Activated CD4-positive, alpha-beta memory T cell treated with anti-CD3 and anti-CD28 coated beads, Interleukin-2, amount 10 ng/mL, durations not matched to agents 7 days and 5 days (primary cell): ENCODE data around the gene RAB33A. TPM values are rescaled to one million over a fixed set of nuclear protein-coding genes. Genes with fewer than 3 reads are reported as not detected.

Source experiments
- CTCF ChIA-PET: fragments of 350-600 bp; sonication (Branson Sonifier 250); formaldehyde crosslinking; loops from one replicate; lab custom pipeline; 2021; ENCODE audit warnings: antibody characterized with exemption, inconsistent platforms; lab: Charles Lee
- POLR2A ChIA-PET: fragments of 350-600 bp; sonication (Branson Sonifier 250); formaldehyde crosslinking; loops from one replicate; lab custom pipeline; 2021; ENCODE audit warnings: antibody characterized with exemption; lab: Charles Lee
- DNase-seq: peaks from one replicate; pipeline ENCODE4 v3.0.0-alpha.2; 2020
- H3K27ac Mint-ChIP-seq: one replicate; pipeline ENCODE4 v1.8.0; 2021; ENCODE audit warnings: mild to moderate bottlenecking, mixed read lengths
- H3K27me3 Mint-ChIP-seq: one replicate; pipeline ENCODE4 v1.8.0; 2021; ENCODE audit warnings: mixed read lengths
- H3K36me3 Mint-ChIP-seq: one replicate; pipeline ENCODE4 v1.8.0; 2021; ENCODE audit warnings: low read depth, mixed read lengths
- H3K4me1 Mint-ChIP-seq: one replicate; pipeline ENCODE4 v1.8.0; 2021; ENCODE audit warnings: mixed read lengths
- H3K4me3 Mint-ChIP-seq: one replicate; pipeline ENCODE4 v1.8.0; 2021; ENCODE audit warnings: mild to moderate bottlenecking, mixed read lengths
- H3K9me3 Mint-ChIP-seq: one replicate; pipeline ENCODE4 v1.8.0; 2021; ENCODE audit warnings: mixed read lengths
- total RNA-seq, 2 experiments: library from RNA; stranded (reverse); gene quantifications; one replicate each; pipeline ENCODE4 v1.2.3, GENCODE V29; 2021

The RAB33A gene
- total RNA-seq, 2 experiments from 2014 or later: 37.0 to 38.8 TPM

GRCh38 chrX:130159776-130160175, 12.0 kb upstream of the RAB33A start:
- Mint-ChIP-seq H3K27me3 (no peaks in the 10 kb centered on the region), H3K4me3 (no peak overlapping the region), H3K9me3 (no peaks in the 10 kb centered on the region), H3K4me1 (peaks cover 35% of the 10 kb centered on the region), H3K36me3 (peaks cover 24% of the 10 kb centered on the region), H3K27ac (no peak overlapping the region)
- DNase-seq: no peak
- CTCF ChIA-PET: interaction anchor here (1.0 kb wide), 1 partner anchor 80 kb away, joined by 3 read pairs; no protein-coding TSS in a partner anchor
- POLR2A ChIA-PET: no interaction called here

- peaks cover 14% of the 10 kb centered on the region for H3K36me3 Mint-ChIP-seq
- no peak overlapping the region for H3K27ac Mint-ChIP-seq
- H3K9me3 Mint-ChIP-seq: no peaks in the 10 kb centered on the region
- H3K4me1 Mint-ChIP-seq: peaks cover 46% of the 10 kb centered on the region
- DNase-seq: no peak
- no peak overlapping the region for H3K4me3 Mint-ChIP-seq
- ChIA-PET POLR2A (interaction anchor here (1.0 to 1.6 kb wide), 4 partner anchors 9 to 53 kb away, joined by 3 to 4 read pairs (median 3); partner anchors contain the start of gene ELF4), CTCF (interaction anchor here (1.2 to 1.4 kb wide), 2 partner anchors 14 to 82 kb away, joined by 3 to 4 read pairs; no protein-coding TSS in a partner anchor)
- no peaks in the 10 kb centered on the region for H3K27me3 Mint-ChIP-seq
Measured at GRCh38 chrX:130162094-130162735, 9.5 kb upstream of the RAB33A start.

GRCh38 chrX:130163398-130163797, 8.4 kb upstream of the RAB33A start:
- H3K4me3 Mint-ChIP-seq: no peak overlapping the region
- DNase-seq: no peak
- peaks cover 17% of the 10 kb centered on the region for H3K36me3 Mint-ChIP-seq
- H3K4me1 Mint-ChIP-seq: peaks cover 49% of the 10 kb centered on the region
- no peaks in the 10 kb centered on the region for H3K27me3 Mint-ChIP-seq
- H3K27ac Mint-ChIP-seq: no peak overlapping the region
- POLR2A ChIA-PET: interaction anchor here (1.0 to 1.6 kb wide), 3 partner anchors 8 to 55 kb away, joined by 3 read pairs; partner anchors contain the start of gene ELF4
- CTCF ChIA-PET: no interaction called here
- H3K9me3 Mint-ChIP-seq: no peaks in the 10 kb centered on the region

GRCh38 chrX:130165181-130165702, 6.5 kb upstream of the RAB33A start:
- Mint-ChIP-seq H3K4me1 (peaks cover 44% of the 10 kb centered on the region), H3K27ac (peak overlapping the region; percentile 92), H3K4me3 (peak overlapping the region; percentile 82), H3K27me3 (no peaks in the 10 kb centered on the region), H3K9me3 (no peaks in the 10 kb centered on the region), H3K36me3 (peaks cover 12% of the 10 kb centered on the region)
- POLR2A ChIA-PET: interaction anchor here (0.7 to 2.8 kb wide), 14 partner anchors 9 to 83 kb away, joined by 3 to 11 read pairs (median 4); no protein-coding TSS in a partner anchor
- CTCF ChIA-PET: interaction anchor here (1.0 to 2.7 kb wide), 2 partner anchors 18 to 85 kb away, joined by 3 to 12 read pairs; no protein-coding TSS in a partner anchor
- no peak for DNase-seq

- peaks cover 11% of the 10 kb centered on the region for H3K36me3 Mint-ChIP-seq
- H3K4me3 Mint-ChIP-seq: peak within 1 kb of the TSS; percentile 82
- peaks cover 50% of the 10 kb centered on the region for H3K4me1 Mint-ChIP-seq
- H3K27ac Mint-ChIP-seq: peak within 1 kb of the TSS; percentile 92
- H3K9me3 Mint-ChIP-seq: no peaks in the 10 kb centered on the region
- ChIA-PET POLR2A (interaction anchor here (0.7 to 2.8 kb wide), 15 partner anchors 8 to 84 kb away, joined by 3 to 11 read pairs (median 4); no protein-coding TSS in a partner anchor), CTCF (interaction anchor here (1.0 to 2.7 kb wide), 4 partner anchors 10 to 86 kb away, joined by 3 to 12 read pairs (median 3); no protein-coding TSS in a partner anchor)
- peak; percentile 90 for DNase-seq
- H3K27me3 Mint-ChIP-seq: no peaks in the 10 kb centered on the region
Measured at GRCh38 chrX:130165703-130166502, 5.9 kb upstream of the RAB33A start, which contains the start of gene AIFM1. Gene AIFM1 (minus strand): TSS chrX:130165841. CDS start chrX:130165656, 185 bp downstream.

GRCh38 chrX:130166503-130166777, 5.3 kb upstream of the RAB33A start:
- ChIA-PET POLR2A (interaction anchor here (1.1 to 2.8 kb wide), 5 partner anchors 20 to 84 kb away, joined by 3 to 11 read pairs (median 6); no protein-coding TSS in a partner anchor), CTCF (interaction anchor here (1.0 to 2.7 kb wide), 3 partner anchors 10 to 87 kb away, joined by 3 to 12 read pairs (median 3); no protein-coding TSS in a partner anchor)
- H3K9me3 Mint-ChIP-seq: no peaks in the 10 kb centered on the region
- H3K27me3 Mint-ChIP-seq: no peaks in the 10 kb centered on the region
- no peak for DNase-seq
- H3K27ac Mint-ChIP-seq: peak overlapping the region; percentile 92
- peaks cover 50% of the 10 kb centered on the region for H3K4me1 Mint-ChIP-seq
- H3K36me3 Mint-ChIP-seq: peaks cover 11% of the 10 kb centered on the region
- peak overlapping the region; percentile 82 for H3K4me3 Mint-ChIP-seq

GRCh38 chrX:130167040-130167439, 4.7 kb upstream of the RAB33A start:
- Mint-ChIP-seq H3K27me3 (no peaks in the 10 kb centered on the region), H3K36me3 (peaks cover 10% of the 10 kb centered on the region), H3K27ac (peak overlapping the region; percentile 92), H3K4me3 (peak overlapping the region; percentile 82), H3K9me3 (no peaks in the 10 kb centered on the region), H3K4me1 (peaks cover 48% of the 10 kb centered on the region)
- ChIA-PET CTCF (interaction anchor here (1.0 to 1.6 kb wide), 2 partner anchors 9 to 84 kb away, joined by 3 read pairs; no protein-coding TSS in a partner anchor), POLR2A (interaction anchor here (1.1 to 2.8 kb wide), 3 partner anchors 48 to 82 kb away, joined by 3 to 11 read pairs (median 9); no protein-coding TSS in a partner anchor)
- DNase-seq: no peak

GRCh38 chrX:130170752-130171445, 863 bp upstream of the RAB33A start:
- H3K4me1 Mint-ChIP-seq: peaks cover 42% of the 10 kb centered on the region
- no peaks in the 10 kb centered on the region for H3K27me3 Mint-ChIP-seq
- H3K27ac Mint-ChIP-seq: peak overlapping the region; percentile 87
- H3K36me3 Mint-ChIP-seq: peaks cover 20% of the 10 kb centered on the region
- ChIA-PET POLR2A (interaction anchor here (0.6 to 5.8 kb wide), 11 partner anchors 8 to 97 kb away, joined by 3 to 38 read pairs (median 4); partner anchors contain the start of gene ZNF280C), CTCF (interaction anchor here (0.7 to 1.9 kb wide), 6 partner anchors 15 to 110 kb away, joined by 3 to 11 read pairs (median 5); no protein-coding TSS in a partner anchor)
- peak; percentile 78 for DNase-seq
- H3K4me3 Mint-ChIP-seq: peak overlapping the region; percentile 78
- no peaks in the 10 kb centered on the region for H3K9me3 Mint-ChIP-seq

- Mint-ChIP-seq H3K4me3 (peak overlapping the region; percentile 78), H3K27ac (peak overlapping the region; percentile 87), H3K36me3 (peaks cover 34% of the 10 kb centered on the region), H3K4me1 (peaks cover 48% of the 10 kb centered on the region), H3K27me3 (no peaks in the 10 kb centered on the region), H3K9me3 (no peaks in the 10 kb centered on the region)
- ChIA-PET POLR2A (interaction anchor here (0.7 to 5.8 kb wide), 9 partner anchors 11 to 96 kb away, joined by 3 to 38 read pairs (median 4); partner anchors contain the start of gene ZNF280C), CTCF (interaction anchor here (1.2 to 1.5 kb wide), 2 partner anchors 14 to 247 kb away, joined by 3 to 5 read pairs; no protein-coding TSS in a partner anchor)
- DNase-seq: no peak
Measured at GRCh38 chrX:130172127-130172845, 524 bp downstream of the RAB33A start.

GRCh38 chrX:130173190-130173895, 1.6 kb downstream of the RAB33A start:
- H3K36me3 Mint-ChIP-seq: peaks cover 41% of the 10 kb centered on the region
- H3K27me3 Mint-ChIP-seq: no peaks in the 10 kb centered on the region
- peak overlapping the region; percentile 87 for H3K27ac Mint-ChIP-seq
- H3K4me1 Mint-ChIP-seq: peaks cover 54% of the 10 kb centered on the region
- peak; percentile 68 for DNase-seq
- CTCF ChIA-PET: interaction anchor here (0.6 to 1.6 kb wide), 4 partner anchors 92 to 258 kb away, joined by 3 to 7 read pairs (median 4); no protein-coding TSS in a partner anchor
- POLR2A ChIA-PET: interaction anchor here (1.1 to 5.8 kb wide), 10 partner anchors 8 to 95 kb away, joined by 3 to 38 read pairs (median 4); partner anchors contain the start of genes AIFM1 and ZNF280C
- peak overlapping the region; percentile 78 for H3K4me3 Mint-ChIP-seq
- no peaks in the 10 kb centered on the region for H3K9me3 Mint-ChIP-seq
